K562 (cell line): ENCODE measurements around the gene LRRC3. TPM values are rescaled to one million over a fixed set of nuclear protein-coding genes. Genes with fewer than 3 reads are reported as not detected.

Experiments
- ATAC-seq: fragments of 200-7000 bp; cut with Tn5 transposase; 3 replicates; pipeline ENCODE4 v1.9.1; 2020; ENCODE audit warnings: moderate library complexity
- BruUV-seq: library from RNA; stranded (reverse); fragments of 400-500 nt; replicated peaks from 2 replicates; lab custom pipeline; 2021; lab: Mats Ljungman, UMichigan
- CTCF ChIA-PET: fragments of 300-600 bp; formaldehyde crosslinking; extraction: SDS; loops from one replicate; lab custom pipeline; 2021; ENCODE audit warnings: low intra/inter-chr PET ratio; lab: Yijun Ruan, JAX
- POLR2A ChIA-PET: fragments of 300-600, 350-650 bp; sonication (Branson Sonifier 250); formaldehyde crosslinking; extraction: SDS; loops from one replicate; lab custom pipeline; 2021; ENCODE audit warnings: antibody characterized with exemption, inconsistent platforms; lab: Yijun Ruan, JAX
- DNase-seq, 4 experiments: peaks; one replicate each; pipeline versions ENCODE4 v3.0.0 to v3.0.0-alpha.2; 2011 to 2018; ENCODE audit warnings: low spot score in 3 of 4, mixed read lengths in 3 of 4; ENCODE audit errors: extremely low read depth in 1 of 4
- FAIRE-seq: peaks from 2 replicates; lab custom pipeline; 2011; peaks lifted over from hg19 to GRCh38; lab: Jason Lieb, UNC
- H2AFZ ChIP-seq: 2 replicates; pipeline ENCODE4 v1.6.0; 2011; ENCODE audit warnings: low read depth, low read length, control low read depth, inconsistent platforms
- H3K27ac ChIP-seq: fragments of 200-600 bp; 3 replicates; pipeline ENCODE4 v1.8.0; 2011; ENCODE audit warnings: low read depth, mild to moderate bottlenecking, control low read depth, inconsistent platforms, low read length, moderate library complexity, mixed read lengths; ENCODE audit errors: extremely low read depth
- H3K27me3 ChIP-seq, 2 experiments: fragments of 300-600 bp in 1 of 2; 2 replicates in 1 of 2; 3 replicates in 1 of 2; pipeline versions ENCODE4 v1.6.0 to v1.8.0; 2011; ENCODE audit warnings: inconsistent platforms in 2 of 2, low read length in 2 of 2, mild to moderate bottlenecking in 1 of 2, mixed read lengths in 1 of 2, moderate library complexity in 1 of 2; ENCODE audit not compliant: control insufficient read depth in 2 of 2, insufficient read depth in 2 of 2
- H3K36me3 ChIP-seq: fragments of 300-600 bp; 3 replicates; pipeline ENCODE4 v1.8.0; 2011; ENCODE audit warnings: mild to moderate bottlenecking, low read length, inconsistent platforms; ENCODE audit not compliant: control insufficient read depth, insufficient read depth
- H3K4me1 ChIP-seq, 2 experiments: fragments of 200-600 bp in 1 of 2; replicated peaks in 1 of 2; 2 replicates in 1 of 2; 3 replicates in 1 of 2; pipeline versions ENCODE4 v1.5.1 to v1.8.0; 2011; ENCODE audit warnings: inconsistent platforms in 2 of 2, low read length in 2 of 2, mild to moderate bottlenecking in 1 of 2, mixed read lengths in 1 of 2, moderate library complexity in 1 of 2; ENCODE audit not compliant: control insufficient read depth in 2 of 2, insufficient read depth in 2 of 2
- H3K4me2 ChIP-seq: 2 replicates; pipeline ENCODE4 v1.6.1; 2011; ENCODE audit warnings: low read length, control low read depth, inconsistent platforms, mixed read lengths; ENCODE audit not compliant: insufficient read depth
- H3K4me3 ChIP-seq: fragments of 200-600 bp; sonication (generic), shearing (Covaris generic); 2 replicates; pipeline ENCODE4 v1.5.1; 2016; ENCODE audit warnings: control low read depth, inconsistent platforms
- H3K79me2 ChIP-seq: fragments of 200-600 bp; 3 replicates; pipeline ENCODE4 v1.8.0; 2011; ENCODE audit warnings: low read length, inconsistent platforms; ENCODE audit not compliant: control insufficient read depth, insufficient read depth
- H3K9ac ChIP-seq, 2 experiments: 2 replicates each; pipeline versions ENCODE4 v1.6.0 to v1.6.1; 2011; ENCODE audit warnings: low read depth in 2 of 2, low read length in 2 of 2, control low read depth in 1 of 2, inconsistent platforms in 1 of 2, mild to moderate bottlenecking in 1 of 2, mixed read lengths in 1 of 2; ENCODE audit not compliant: insufficient read depth in 1 of 2
- H3K9me1 ChIP-seq: one replicate; pipeline ENCODE4 v1.6.0; 2011; ENCODE audit warnings: inconsistent platforms, mild to moderate bottlenecking, low read length, moderate library complexity; ENCODE audit not compliant: control insufficient read depth, insufficient read depth
- H3K9me3 ChIP-seq: replicated peaks from 2 replicates; pipeline ENCODE4 v1.5.1; 2011; ENCODE audit warnings: low read depth, low read length, inconsistent platforms; ENCODE audit not compliant: control insufficient read depth, insufficient read depth
- H4K20me1 ChIP-seq: replicated peaks from 2 replicates; pipeline ENCODE4 v1.6.1; 2011; ENCODE audit warnings: low read length, inconsistent platforms, mixed read lengths; ENCODE audit not compliant: control insufficient read depth, insufficient read depth
- CUX1 ChIP-seq: fragments of 200-800 bp; sonication (Bioruptor generic); IDR thresholded peaks from 2 replicates; pipeline ENCODE4 v1.6.1; 2016; ENCODE audit warnings: missing genetic modification characterization, missing compliant biosample characterization
- GTF2F1 ChIP-seq: IDR thresholded peaks from 2 replicates; pipeline ENCODE4 v1.6.1; 2011; ENCODE audit warnings: low read depth, low read length, improper control_type of control experiment
- HNRNPL ChIP-seq: fragments of 200-400 bp; formaldehyde crosslinking; IDR thresholded peaks from 2 replicates; pipeline ENCODE4 v1.6.1; 2017; ENCODE audit warnings: low read depth, mild to moderate bottlenecking, low read length
- POLR2H ChIP-seq: IDR thresholded peaks from 2 replicates; pipeline ENCODE4 v1.6.1; 2016; ENCODE audit warnings: missing genetic modification characterization, low read depth, mild to moderate bottlenecking, control low read depth, missing compliant biosample characterization, moderate library complexity
- WGBS: fragments of 100-300 bp; shearing (Covaris generic); methylation state at CpG from one replicate; pipeline ENCODE4 v1.1.6; 2016; ENCODE audit warnings: low coverage, mixed read lengths; ENCODE audit not compliant: insufficient coverage; ENCODE audit errors: missing lambda C conversion rate; 5-methylcytosine and 5-hydroxymethylcytosine counted together
- in situ Hi-C: fragments of 300-500 bp; cut with MboI; formaldehyde crosslinking; loops from 4 replicates; pipeline ENCODE4 v1.15.0; 2018; ENCODE audit warnings: inconsistent platforms, mixed read lengths
- intact Hi-C: fragments of 100-400 bp; cut with micrococcal nuclease; formaldehyde crosslinking; loops from 2 replicates; pipeline ENCODE4 v1.14.2; 2022
- polyA plus RNA-seq, 8 experiments: library from polyadenylated mRNA; depleted of rRNA in 4 of 8; stranded (reverse) in 5 of 8; unstranded in 3 of 8; fragments of >200 nt; fragmentation: Nextera tagmentation in 2 of 8; fragmentation: Illumina TruSeq in 1 of 8; extraction: Ambion mirVana in 2 of 8; extraction: Trizol in 1 of 8; gene quantifications; 2 replicates each; pipeline versions ENCODE4 v1.2.1 to v1.2.3, GENCODE V29; 2011 to 2014; ENCODE audit warnings: inconsistent platforms in 1 of 8, missing spikeins in 1 of 8
- total RNA-seq, 7 experiments: library from RNA; depleted of rRNA in 6 of 7; stranded (reverse); fragments of >200 nt in 6 of 7; fragmentation: Illumina TruSeq in 2 of 7; extraction: Trizol in 2 of 7; gene quantifications; 2 replicates each; pipeline versions ENCODE4 v1.2.1 to v1.2.3, GENCODE V29; 2011 to 2021; ENCODE audit warnings: low replicate concordance in 1 of 7

The LRRC3 gene
- total and polyA plus RNA-seq, 9 of the 15 experiments (the other 6 are each of a cell fraction or from before 2014, with no cell fraction given) = 0.04 TPM; not detected in 7

GRCh38 chr21:44456214-44456914 lies 1.1 kb downstream of the LRRC3 start:
- no peaks in the 10 kb centered on the region for H3K79me2 ChIP-seq
- TF ChIP-seq CUX1 (CRISPR knock-in tag) = no peak
- TF ChIP-seq GTF2F1 = no peak
- TF ChIP-seq POLR2H (tag) = no peak
- TF ChIP-seq HNRNPL = 0 out of 2 replicates have a peak, but pooled peaks have one; percentile 5
- peaks cover 0 to 23% of the 10 kb centered on the region in 2 experiments; a peak in 1 of 5 replicates for H3K4me1 ChIP-seq
- DNase-seq (no peak), FAIRE-seq (no peak), ATAC-seq (no peak)
- BruUV-seq = no TSS peak
- H3K36me3 ChIP-seq = no peaks in the 10 kb centered on the region
- peaks cover 11 to 57% of the 10 kb centered on the region in 2 experiments; a peak in 4 of 5 replicates for H3K27me3 ChIP-seq
- H3K9ac ChIP-seq = no peak overlapping the region
- H3K27ac ChIP-seq = no peak overlapping the region
- no peak overlapping the region for H3K4me3 ChIP-seq
- ChIA-PET CTCF (no interaction called here), POLR2A (interaction anchor here (0.6 kb wide), 1 partner anchor 139 kb away, joined by 3 read pairs; no protein-coding TSS in a partner anchor)
- WGBS = 26% methylated on average over 30 of the region's 35 CpGs
- no peaks in the 10 kb centered on the region for H3K9me1 ChIP-seq
- peaks cover 7% of the 10 kb centered on the region; the same call in 1 of the 2 replicates for H4K20me1 ChIP-seq
- H3K9me3 ChIP-seq = no peaks in the 10 kb centered on the region
- H2AFZ ChIP-seq = no peak overlapping the region
- in situ Hi-C loops (no loop called here), intact Hi-C loops (no loop called here)
- no peak overlapping the region for H3K4me2 ChIP-seq
